H1 (cell line): ENCODE data around the gene AGBL4. TPM values are rescaled to one million over a fixed set of nuclear protein-coding genes. Genes with fewer than 3 reads are reported as not detected.

Source experiments
- CTCF ChIA-PET: fragments of 300-600 bp; sonication (Branson Sonifier 250); formaldehyde crosslinking; loops from one replicate; lab custom pipeline; 2021; ENCODE audit not compliant: partially characterized antibody; lab: Charles Lee
- POLR2A ChIA-PET: fragments of 300-600 bp; sonication (Branson Sonifier 250); formaldehyde crosslinking; loops from one replicate; lab custom pipeline; 2021; ENCODE audit warnings: inconsistent platforms; ENCODE audit not compliant: partially characterized antibody; lab: Charles Lee
- DNase-seq, 2 experiments: peaks; one replicate each; pipeline versions ENCODE4 v3.0.0 to v3.0.0-alpha.2; 2010 to 2022; ENCODE audit warnings: low spot score in 2 of 2, low read depth in 1 of 2, mixed read lengths in 1 of 2
- FAIRE-seq: peaks from 2 replicates; lab custom pipeline; 2011; peaks lifted over from hg19 to GRCh38; lab: Jason Lieb, UNC
- H2AFZ ChIP-seq: 2 replicates; pipeline ENCODE4 v1.8.1; 2012; ENCODE audit warnings: low read length, inconsistent platforms
- H2AK5ac ChIP-seq: 2 replicates; pipeline ENCODE4 v1.6.1; 2013; ENCODE audit warnings: low read depth, low read length
- H2BK120ac ChIP-seq: replicated peaks from 2 replicates; pipeline ENCODE3; 2013; ENCODE audit warnings: low read depth, low read length, inconsistent platforms
- H2BK12ac ChIP-seq: 2 replicates; pipeline ENCODE4 v1.6.1; 2013; ENCODE audit warnings: low read depth, low read length
- H2BK15ac ChIP-seq: 2 replicates; pipeline ENCODE4 v1.6.1; 2013; ENCODE audit warnings: low read length
- H2BK20ac ChIP-seq: 2 replicates; pipeline ENCODE4 v1.6.1; 2013; ENCODE audit warnings: low read length
- H2BK5ac ChIP-seq: 2 replicates; pipeline ENCODE4 v1.6.1; 2013; ENCODE audit warnings: low read depth, low read length
- H3K14ac ChIP-seq: 2 replicates; pipeline ENCODE4 v1.6.1; 2013; ENCODE audit warnings: inconsistent platforms; ENCODE audit not compliant: insufficient read length
- H3K18ac ChIP-seq: 2 replicates; pipeline ENCODE4 v1.6.1; 2013; ENCODE audit warnings: low read length; ENCODE audit errors: extremely low read depth
- H3K23ac ChIP-seq: 2 replicates; pipeline ENCODE4 v1.6.1; 2013; ENCODE audit warnings: inconsistent platforms; ENCODE audit not compliant: insufficient read length
- H3K23me2 ChIP-seq: 2 replicates; pipeline ENCODE4 v1.6.1; 2013; ENCODE audit warnings: low read depth, low read length
- H3K27ac ChIP-seq: 2 replicates; pipeline ENCODE4 v1.6.1; 2011; ENCODE audit warnings: low read depth, low read length, inconsistent platforms
- H3K27me3 ChIP-seq, 4 experiments: replicated peaks in 1 of 4; 1 replicate in 1 of 4; 2 replicates in 3 of 4; pipeline versions ENCODE4 v1.6.1 to v1.8.1; 2011 to 2013; ENCODE audit warnings: low read length in 3 of 4, mild to moderate bottlenecking in 3 of 4, inconsistent platforms in 2 of 4, mixed read lengths in 2 of 4, moderate library complexity in 1 of 4; ENCODE audit not compliant: control insufficient read depth in 3 of 4, insufficient read depth in 3 of 4; ENCODE audit errors: extremely low read depth in 1 of 4
- H3K36me3 ChIP-seq, 4 experiments: 2 replicates each; pipeline versions ENCODE4 v1.6.1 to v1.8.1; 2011 to 2013; ENCODE audit warnings: mild to moderate bottlenecking in 4 of 4, low read length in 3 of 4, moderate library complexity in 2 of 4, control low read depth in 1 of 4, inconsistent platforms in 1 of 4; ENCODE audit not compliant: insufficient read depth in 4 of 4, control insufficient read depth in 2 of 4
- H3K4ac ChIP-seq: replicated peaks from 2 replicates; pipeline ENCODE3; 2013; ENCODE audit warnings: low read length, low read depth, mixed read lengths, inconsistent platforms; ENCODE audit not compliant: insufficient read length
- H3K4me1 ChIP-seq, 4 experiments: replicated peaks in 1 of 4; 1 replicate in 1 of 4; 2 replicates in 3 of 4; pipeline versions ENCODE4 v1.6.1 to v1.8.1; 2011 to 2013; ENCODE audit warnings: low read length in 3 of 4, inconsistent platforms in 2 of 4, mixed read lengths in 1 of 4; ENCODE audit not compliant: insufficient read depth in 4 of 4, control insufficient read depth in 3 of 4
- H3K4me2 ChIP-seq, 2 experiments: 2 replicates each; pipeline versions ENCODE4 v1.6.1 to v1.8.1; 2011 to 2013; ENCODE audit warnings: low read depth in 2 of 2, low read length in 2 of 2, control low read depth in 1 of 2, inconsistent platforms in 1 of 2, mild to moderate bottlenecking in 1 of 2; ENCODE audit not compliant: insufficient read depth in 1 of 2
- H3K4me3 ChIP-seq, 4 experiments: fragments of 200-600, 300-600 bp in 1 of 4; sonication (generic), shearing (Covaris generic), sonication (Bioruptor Twin) in 1 of 4; 2 replicates each; pipeline versions ENCODE4 v1.5.1 to v1.8.1; 2011 to 2016; ENCODE audit warnings: low read length in 4 of 4, low read depth in 3 of 4, control low read depth in 2 of 4, inconsistent platforms in 2 of 4, mild to moderate bottlenecking in 2 of 4, mixed read lengths in 1 of 4, moderate library complexity in 1 of 4; ENCODE audit not compliant: insufficient read depth in 2 of 4; ENCODE audit errors: extremely low read depth in 1 of 4
- H3K56ac ChIP-seq: replicated peaks from 2 replicates; pipeline ENCODE3; 2013; ENCODE audit warnings: low read depth, mild to moderate bottlenecking, mixed read lengths, low read length, inconsistent platforms; ENCODE audit not compliant: insufficient read length
- H3K79me1 ChIP-seq: 2 replicates; pipeline ENCODE4 v1.6.1; 2013; ENCODE audit warnings: low read depth, low read length, control low read depth
- H3K79me2 ChIP-seq, 2 experiments: 2 replicates each; pipeline versions ENCODE4 v1.6.1 to v1.8.1; 2012 to 2013; ENCODE audit warnings: low read length in 2 of 2, mild to moderate bottlenecking in 2 of 2, inconsistent platforms in 1 of 2; ENCODE audit not compliant: insufficient read depth in 2 of 2, control insufficient read depth in 1 of 2
- H3K9ac ChIP-seq, 4 experiments: replicated peaks in 1 of 4; 1 replicate in 1 of 4; 2 replicates in 3 of 4; pipeline versions ENCODE4 v1.6.1 to v1.8.1; 2011 to 2013; ENCODE audit warnings: low read depth in 3 of 4, low read length in 3 of 4, control low read depth in 2 of 4, mild to moderate bottlenecking in 2 of 4, moderate library complexity in 2 of 4, inconsistent platforms in 1 of 4; ENCODE audit errors: extremely low read depth in 1 of 4
- H3K9me3 ChIP-seq, 2 experiments: 2 replicates each; pipeline versions ENCODE4 v1.6.1 to v1.8.1; 2012 to 2013; ENCODE audit warnings: mild to moderate bottlenecking in 2 of 2, moderate library complexity in 2 of 2, control low read depth in 1 of 2, inconsistent platforms in 1 of 2, low read depth in 1 of 2, low read length in 1 of 2, mixed read lengths in 1 of 2; ENCODE audit not compliant: insufficient read depth in 2 of 2
- H4K20me1 ChIP-seq, 2 experiments: replicated peaks in 1 of 2; 2 replicates each; pipeline versions ENCODE3 to v1.8.1; 2011 to 2013; ENCODE audit warnings: inconsistent platforms in 2 of 2, low read length in 2 of 2, mild to moderate bottlenecking in 1 of 2; ENCODE audit not compliant: insufficient read depth in 2 of 2, control insufficient read depth in 1 of 2
- H4K5ac ChIP-seq: 2 replicates; pipeline ENCODE4 v1.6.1; 2013; ENCODE audit warnings: low read length, low read depth, mixed read lengths, inconsistent platforms; ENCODE audit not compliant: insufficient read length
- H4K8ac ChIP-seq: 2 replicates; pipeline ENCODE4 v1.8.0; 2013; ENCODE audit warnings: mild to moderate bottlenecking, moderate library complexity, low read length, inconsistent platforms; ENCODE audit not compliant: insufficient read depth; ENCODE audit errors: extremely low read depth
- H4K91ac ChIP-seq: replicated peaks from 2 replicates; pipeline ENCODE3; 2013; ENCODE audit warnings: low read length, mixed read lengths, inconsistent platforms; ENCODE audit not compliant: insufficient read length
- BCL11A ChIP-seq, 2 experiments: IDR thresholded peaks; one replicate each; pipeline ENCODE4 v1.6.1; 2011; ENCODE audit warnings: low read depth in 2 of 2, low read length in 2 of 2, mild to moderate bottlenecking in 2 of 2
- CBX8 ChIP-seq: fragments of 300-800, 300-1000 bp; sonication (generic); IDR thresholded peaks from 2 replicates; pipeline ENCODE4 v1.7.1; 2016; ENCODE audit warnings: low read depth, low read length, borderline replicate concordance
- CTBP2 ChIP-seq: IDR thresholded peaks from 2 replicates; pipeline ENCODE4 v1.7.0; 2011; ENCODE audit warnings: borderline replicate concordance, mild to moderate bottlenecking, moderate library complexity, mixed read lengths, low read length; ENCODE audit not compliant: insufficient read depth, insufficient read length
- TAF7 ChIP-seq: optimal IDR thresholded peaks from 2 replicates; pipeline ENCODE3; 2011; ENCODE audit warnings: low read depth, mild to moderate bottlenecking, inconsistent platforms, low read length, moderate library complexity, borderline replicate concordance
- WGBS, 2 experiments: shearing (Covaris generic) in 1 of 2; methylation state at CpG; one replicate each; pipeline versions ENCODE4 v1.1.6 to v1.1.7; 2013 to 2015; ENCODE audit warnings: low lambda C conversion rate in 2 of 2, mixed read lengths in 2 of 2, inconsistent platforms in 1 of 2, low coverage in 1 of 2, missing lambda C conversion rate in 1 of 2; ENCODE audit not compliant: insufficient replicate concordance in 2 of 2, insufficient coverage in 1 of 2, insufficient read length in 1 of 2; ENCODE audit errors: extremely low coverage in 1 of 2, missing lambda C conversion rate in 1 of 2; 5-methylcytosine and 5-hydroxymethylcytosine counted together
- polyA plus RNA-seq, 7 experiments: library from polyadenylated mRNA; depleted of rRNA in 3 of 7; stranded (reverse) in 5 of 7; unstranded in 2 of 7; fragments of >200 nt in 5 of 7; fragments of 200-250 nt in 2 of 7; gene quantifications; 1 replicate in 5 of 7; 2 replicates in 1 of 7; 4 replicates in 1 of 7; pipeline versions ENCODE4 v1.2.1 to v1.2.3, GENCODE V29; 2011 to 2013; ENCODE audit warnings: missing spikeins in 2 of 7, mixed read lengths in 2 of 7
- total RNA-seq: library from RNA; stranded (reverse); fragmentation: NEBNext Ultra II Directional; extraction: Animal tissue kit (Norgen Biotek cat#: 25700); gene quantifications from 2 replicates; pipeline ENCODE4 v1.2.1, GENCODE V29; 2021

Gene AGBL4
- total and polyA plus RNA-seq, 2 of the 8 experiments (the other 6 are each of a cell fraction or from before 2014, with no cell fraction given), result 0.41 to 0.45 TPM

DNA sequence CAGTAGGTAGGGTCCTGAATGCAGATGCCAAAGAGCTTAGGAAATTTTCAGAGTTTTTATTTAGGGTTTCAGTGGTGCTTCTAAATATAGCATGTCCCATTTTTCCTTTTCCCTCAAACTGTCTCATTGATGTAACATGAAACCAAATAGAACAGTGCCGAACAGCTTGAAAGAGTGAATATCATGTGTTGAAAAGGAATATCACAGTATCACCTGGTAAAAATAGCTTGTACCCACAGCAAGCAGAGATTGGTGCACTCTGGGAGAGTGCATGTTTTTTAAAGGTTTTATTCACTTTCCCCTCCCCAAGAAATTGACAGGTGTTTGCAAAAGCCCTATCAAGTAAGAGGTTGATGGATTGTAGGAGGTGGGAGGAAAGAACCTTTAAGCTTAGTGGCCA, 43.1 kb upstream of the AGBL4 start:
- no peak overlapping the region for H4K91ac ChIP-seq
- DNase-seq (no peak), FAIRE-seq (no peak)
- peaks cover 64 to 65% of the 10 kb centered on the region in 2 experiments for H3K9me3 ChIP-seq
- ChIA-PET POLR2A (no interaction called here), CTCF (no interaction called here)
- H2BK20ac ChIP-seq, result no peak overlapping the region
- no peaks in the 10 kb centered on the region for H3K36me3 ChIP-seq
- H3K79me2 ChIP-seq, result no peaks in the 10 kb centered on the region
- H3K23ac ChIP-seq, result no peak overlapping the region
- no peak overlapping the region for H2BK12ac ChIP-seq
- no peak overlapping the region for H2AK5ac ChIP-seq
- H3K27me3 ChIP-seq, result no peaks in the 10 kb centered on the region
- H4K8ac ChIP-seq, result no peak overlapping the region
- no peak overlapping the region for H3K4ac ChIP-seq
- no peaks in the 10 kb centered on the region for H3K23me2 ChIP-seq
- TF ChIP-seq BCL11A (IDR thresholded peaks at IDR 0.05; ENCODE audit: low read depth in 2 of 2, low read length in 2 of 2) (no peak), TAF7 (no peak), CBX8 (no peak), CTBP2 (no peak)
- no peak overlapping the region for H3K4me3 ChIP-seq
- H2BK120ac ChIP-seq, result no peak overlapping the region
- H4K20me1 ChIP-seq, result no peaks in the 10 kb centered on the region
- H3K18ac ChIP-seq, result no peak overlapping the region
- H3K4me2 ChIP-seq, result no peak overlapping the region
- H3K27ac ChIP-seq, result no peak overlapping the region
- no peak overlapping the region for H4K5ac ChIP-seq
- no peaks in the 10 kb centered on the region for H3K4me1 ChIP-seq
- H2BK15ac ChIP-seq, result no peak overlapping the region
- H3K9ac ChIP-seq, result no peak overlapping the region
- H3K56ac ChIP-seq, result no peak overlapping the region
- no peak overlapping the region for H2BK5ac ChIP-seq
- no peaks in the 10 kb centered on the region for H3K79me1 ChIP-seq
- no peak overlapping the region for H3K14ac ChIP-seq
- no peak overlapping the region for H2AFZ ChIP-seq
- 94% methylated on average over 1 of the region's 1 CpG; no CpG with 5 or more reads in 1 of the 2 experiments for WGBS, 2 experiments
